Measurements from ENCODE around the gene CEP152. TPM values are rescaled to one million over a fixed set of nuclear protein-coding genes. Genes with fewer than 3 reads are reported as not detected.

Gene CEP152
- total and polyA plus RNA-seq, 2 donors (not counting 1 experiment from before 2014, with no cell fraction given) = 1.5 to 18.0 TPM

- H3K36me3 ChIP-seq (replicated peaks in 1 of 2; ENCODE audit: control extremely low read depth in 1 of 2, control insufficient read depth in 1 of 2, extremely low read depth in 1 of 2, insufficient read depth in 2 of 2, low read length in 1 of 2) = no peaks in the 10 kb centered on the region
- peaks cover 1 to 16% (median 6%) of the 10 kb centered on the region in 3 donors for H3K9me3 ChIP-seq (ENCODE audit: control extremely low read depth in 1 of 3, control insufficient read depth in 2 of 3, insufficient read depth in 1 of 3, low read length in 2 of 3)
- ChIA-PET CTCF (no interaction called here), POLR2A (no interaction called here)
- H4K20me1 ChIP-seq (ENCODE audit: control insufficient read depth, insufficient read depth, low read length, poor library complexity, severe bottlenecking) = no peaks in the 10 kb centered on the region
- DNase-seq (no peak), ATAC-seq (ENCODE audit: low read depth) (no peak)
- WGBS (ENCODE audit: insufficient coverage) = no CpG with 5 or more reads among the region's 2 CpGs
- no peak overlapping the region for H3K4me3 ChIP-seq (ENCODE audit: control extremely low read depth in 1 of 5, extremely low read depth in 1 of 5, insufficient read depth in 1 of 5, low read depth in 2 of 5, low read length in 4 of 5)
- H3K27ac ChIP-seq (ENCODE audit: low read length in 2 of 2) = no peak overlapping the region
- TF ChIP-seq CTCF (IDR thresholded peaks at IDR 0.05) (no peak), EZH2 (IDR thresholded peaks at IDR 0.05; ENCODE audit: borderline replicate concordance, insufficient read depth, low read depth, low read length, poor library complexity, severe bottlenecking) (no peak)
- Mint-ChIP-seq H3K4me1 (no peaks in the 10 kb centered on the region), H3K27me3 (no peaks in the 10 kb centered on the region), H3K4me3 (no peak overlapping the region), H3K9me3 (ENCODE audit: insufficient read depth) (peaks cover 9% of the 10 kb centered on the region), H3K27ac (no peak overlapping the region)
- intact Hi-C loops (cut with micrococcal nuclease) = no loop called here
- no peak overlapping the region for H2AFZ ChIP-seq (ENCODE audit: insufficient read depth, low read depth, low read length, poor library complexity, severe bottlenecking)
- H3K4me1 ChIP-seq (ENCODE audit: control insufficient read depth in 2 of 2, insufficient read depth in 2 of 2, low read length in 2 of 2) = no peaks in the 10 kb centered on the region
- no peak overlapping the region for H3K9ac ChIP-seq (ENCODE audit: low read length)
- no peaks in the 10 kb centered on the region for H3K79me2 ChIP-seq (ENCODE audit: control insufficient read depth, insufficient read depth, low read length)
- H3K4me2 ChIP-seq (replicated peaks; ENCODE audit: low read depth, low read length, poor library complexity, severe bottlenecking) = no peak overlapping the region
- no peaks in the 10 kb centered on the region for H3K27me3 ChIP-seq (replicated peaks in 1 of 4; ENCODE audit: control extremely low read depth in 1 of 4, control insufficient read depth in 3 of 4, insufficient read depth in 4 of 4, low read length in 3 of 4)
These were observed 92.2 kb downstream of the CEP152 start for GRCh38 chr15:48718646-48719045.

- Histone ChIP-seq H3K4me3 (ENCODE audit: control extremely low read depth in 1 of 5, extremely low read depth in 1 of 5, insufficient read depth in 1 of 5, low read depth in 2 of 5, low read length in 4 of 5) (no peak overlapping the region), H3K27me3 (replicated peaks in 1 of 4; ENCODE audit: control extremely low read depth in 1 of 4, control insufficient read depth in 3 of 4, insufficient read depth in 4 of 4, low read length in 3 of 4) (no peaks in the 10 kb centered on the region), H3K4me2 (replicated peaks; ENCODE audit: low read depth, low read length, poor library complexity, severe bottlenecking) (no peak overlapping the region), H3K79me2 (ENCODE audit: control insufficient read depth, insufficient read depth, low read length) (no peaks in the 10 kb centered on the region), H3K9ac (ENCODE audit: low read length) (no peak overlapping the region), H3K4me1 (ENCODE audit: control insufficient read depth in 2 of 2, insufficient read depth in 2 of 2, low read length in 2 of 2) (no peaks in the 10 kb centered on the region), H2AFZ (ENCODE audit: insufficient read depth, low read depth, low read length, poor library complexity, severe bottlenecking) (no peak overlapping the region), H3K27ac (ENCODE audit: low read length in 2 of 2) (no peak overlapping the region), H3K9me3 (ENCODE audit: control extremely low read depth in 1 of 3, control insufficient read depth in 2 of 3, insufficient read depth in 1 of 3, low read length in 2 of 3) (peaks cover 1 to 16% (median 6%) of the 10 kb centered on the region in 3 donors), H3K36me3 (replicated peaks in 1 of 2; ENCODE audit: control extremely low read depth in 1 of 2, control insufficient read depth in 1 of 2, extremely low read depth in 1 of 2, insufficient read depth in 2 of 2, low read length in 1 of 2) (no peaks in the 10 kb centered on the region), H4K20me1 (ENCODE audit: control insufficient read depth, insufficient read depth, low read length, poor library complexity, severe bottlenecking) (no peaks in the 10 kb centered on the region)
- TF ChIP-seq EZH2 (IDR thresholded peaks at IDR 0.05; ENCODE audit: borderline replicate concordance, insufficient read depth, low read depth, low read length, poor library complexity, severe bottlenecking) = no peak
- no peak for TF ChIP-seq CTCF (IDR thresholded peaks at IDR 0.05)
- DNase-seq (no peak), ATAC-seq (ENCODE audit: low read depth) (no peak)
- ChIA-PET POLR2A (no interaction called here), CTCF (no interaction called here)
- 100% methylated on average over 1 of the region's 4 CpGs for WGBS (ENCODE audit: insufficient coverage)
- Mint-ChIP-seq H3K4me1 (no peaks in the 10 kb centered on the region), H3K27ac (no peak overlapping the region), H3K27me3 (no peaks in the 10 kb centered on the region), H3K4me3 (no peak overlapping the region), H3K9me3 (ENCODE audit: insufficient read depth) (peaks cover 9% of the 10 kb centered on the region)
- intact Hi-C loops (cut with micrococcal nuclease) = no loop called here
These were observed 93.4 kb downstream of the CEP152 start for GRCh38 chr15:48717458-48717857.

All from B cell (primary cell).